A673 (cell line): ENCODE data around the gene LGALS7B.

Experiments used
- CTCF ChIP-seq: fragments of 300-800, 200-600 bp; sonication (generic); conservative IDR thresholded peaks from 2 replicates; pipeline ENCODE4 v1.5.1; 2017; ENCODE audit warnings: low read depth, mild to moderate bottlenecking, antibody characterized with exemption, low read length, moderate library complexity, mixed read lengths
- EZH2 ChIP-seq: fragments of 200-600 bp; sonication (generic); IDR thresholded peaks from 2 replicates; pipeline ENCODE4 v1.6.1; 2017; ENCODE audit warnings: borderline replicate concordance, low read depth, mild to moderate bottlenecking, mixed read lengths, antibody characterized with exemption, low read length; ENCODE audit not compliant: poor library complexity, severe bottlenecking

- TF ChIP-seq CTCF, result no peak
- no peak for TF ChIP-seq EZH2
Observed at GRCh38 chr19:38836983-38837626, 48.1 kb downstream of the LGALS7B start.
